Ammon's horn (tissue), 1 donor: ENCODE data around the gene CLCN5.

Experiments
- DNase-seq: peaks from one replicate; pipeline ENCODE4 v3.0.0-alpha.2; 2016; ENCODE audit warnings: low spot score

CLCN5 gene

DNA sequence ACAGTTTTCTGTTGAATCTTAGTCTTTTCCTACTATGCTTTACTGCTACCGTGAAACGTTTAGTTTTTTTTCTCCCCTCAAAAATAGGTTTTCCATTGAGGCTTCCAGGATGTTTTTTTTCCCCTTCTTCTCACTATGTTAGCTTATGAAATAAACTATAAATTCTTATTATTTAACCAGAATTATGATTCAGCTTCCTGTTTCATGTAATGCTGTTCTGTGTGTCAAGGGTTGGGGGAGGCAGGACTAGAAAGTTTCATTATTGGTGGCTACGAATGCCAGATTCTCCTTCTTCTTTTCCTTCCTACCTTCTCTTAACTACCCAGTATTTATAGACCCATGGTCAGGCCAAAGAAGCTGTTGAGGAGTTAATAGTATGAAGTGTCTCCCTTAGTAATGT, 11.8 kb downstream of the CLCN5 start:
- DNase-seq: no peak

DNA sequence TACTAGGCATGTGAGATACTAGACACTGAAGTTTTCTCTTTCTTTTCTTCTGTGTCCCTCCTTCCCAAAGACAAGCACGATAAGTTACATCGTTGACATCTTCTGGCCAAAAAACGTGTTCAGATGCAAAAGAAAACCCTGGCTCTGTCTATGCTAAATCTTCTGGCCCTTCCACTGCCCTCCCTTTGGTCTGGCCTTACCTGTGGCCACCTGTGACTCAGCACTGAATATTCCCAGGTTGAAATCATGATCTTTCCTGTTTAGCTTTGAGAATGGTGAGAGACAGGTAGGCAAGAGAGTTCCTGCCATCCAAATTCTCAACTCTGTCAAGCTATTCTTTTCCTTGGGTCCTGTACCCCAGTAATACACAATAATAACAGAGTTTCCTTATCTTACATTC, 12.3 kb downstream of the CLCN5 start:
- no peak for DNase-seq

DNA sequence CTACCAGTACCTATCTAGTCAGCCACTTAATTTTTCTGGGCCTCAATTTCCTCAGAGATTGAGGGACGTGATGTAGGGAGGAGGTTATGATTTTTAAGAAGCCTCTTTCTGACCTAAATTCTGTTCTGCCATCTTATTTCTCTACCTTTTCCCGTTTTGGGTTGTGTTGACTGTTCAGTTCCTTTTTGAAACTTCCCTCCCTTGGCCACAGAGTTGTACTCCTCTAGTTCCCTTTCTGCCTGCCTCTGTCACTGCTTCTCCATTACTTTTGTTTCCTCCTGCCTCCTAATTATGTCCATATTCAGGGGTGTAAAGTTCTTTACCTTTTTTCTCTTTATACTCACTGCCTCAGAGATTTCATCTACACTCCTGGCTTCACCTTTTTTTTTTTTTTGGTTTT, 25.4 kb downstream of the CLCN5 start:
- DNase-seq: peak; percentile 16

DNA sequence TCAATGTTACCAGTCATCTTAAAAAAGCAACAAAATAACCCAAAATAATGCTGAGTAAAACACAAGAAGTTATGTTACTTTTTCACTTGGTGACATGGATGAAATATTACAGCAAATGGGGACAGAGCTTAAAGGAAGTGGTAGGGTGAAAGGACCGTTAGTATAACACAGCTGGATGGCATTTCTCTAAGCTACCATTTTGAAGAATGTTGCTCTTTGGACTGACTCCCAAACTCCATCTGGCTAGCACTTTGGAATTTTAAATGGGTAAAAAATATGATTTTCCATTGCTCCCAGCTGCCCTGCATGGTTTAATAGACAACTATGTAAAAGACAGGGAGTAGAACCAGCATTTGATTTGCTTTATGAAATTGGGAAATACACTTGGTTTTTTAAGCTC, 27.6 kb downstream of the CLCN5 start:
- DNase-seq: no peak

DNA sequence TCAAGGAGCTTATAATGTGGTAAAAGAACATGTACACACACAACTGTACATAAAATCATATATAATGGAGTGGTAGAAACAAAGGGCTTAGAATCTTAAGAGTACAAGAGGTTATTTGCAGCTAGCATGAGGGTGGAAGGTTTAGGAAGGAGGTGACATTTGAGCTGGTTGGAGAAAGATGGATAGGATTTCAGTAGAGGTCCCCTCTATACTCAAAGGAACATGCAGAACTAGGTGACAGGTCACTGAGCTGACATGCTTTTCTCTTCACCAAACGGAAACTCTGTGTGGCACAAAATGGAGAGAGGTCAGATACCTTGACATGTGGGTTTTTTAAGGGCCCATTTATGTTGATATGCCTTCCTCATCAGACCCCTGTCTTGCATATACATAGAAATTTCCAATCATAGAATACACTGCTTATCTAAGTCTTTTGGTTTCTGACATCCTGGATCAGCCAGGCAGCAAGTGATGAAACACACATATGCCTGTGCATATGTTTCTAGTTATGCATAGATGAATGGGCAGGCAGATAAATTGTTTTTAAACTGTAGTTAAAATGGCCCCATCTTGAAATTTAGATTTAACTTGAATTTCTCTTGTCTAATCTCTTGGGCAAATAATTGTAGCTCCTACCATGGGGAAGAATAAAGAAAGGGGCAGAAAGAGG, 29.3 kb downstream of the CLCN5 start:
- DNase-seq: no peak

DNA sequence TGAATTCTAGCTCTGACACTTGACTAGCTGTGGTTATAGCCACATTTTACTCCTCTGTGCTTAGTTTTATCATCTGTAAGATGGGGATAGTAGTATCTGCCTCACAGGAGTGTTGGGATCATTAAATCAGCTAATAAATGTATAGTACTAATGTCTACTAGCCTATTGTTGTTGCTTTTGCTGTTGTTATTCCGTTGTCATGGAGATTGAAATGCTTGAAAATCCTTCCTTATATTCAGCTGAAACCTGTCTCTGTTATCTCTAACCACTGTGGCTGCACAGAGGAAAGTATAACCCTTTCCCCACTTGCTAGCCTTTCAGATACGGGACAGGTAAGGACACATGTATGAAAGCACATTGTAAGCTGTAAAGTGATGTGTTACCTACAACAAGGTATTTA, 33.9 kb downstream of the CLCN5 start:
- DNase-seq: no peak

DNA sequence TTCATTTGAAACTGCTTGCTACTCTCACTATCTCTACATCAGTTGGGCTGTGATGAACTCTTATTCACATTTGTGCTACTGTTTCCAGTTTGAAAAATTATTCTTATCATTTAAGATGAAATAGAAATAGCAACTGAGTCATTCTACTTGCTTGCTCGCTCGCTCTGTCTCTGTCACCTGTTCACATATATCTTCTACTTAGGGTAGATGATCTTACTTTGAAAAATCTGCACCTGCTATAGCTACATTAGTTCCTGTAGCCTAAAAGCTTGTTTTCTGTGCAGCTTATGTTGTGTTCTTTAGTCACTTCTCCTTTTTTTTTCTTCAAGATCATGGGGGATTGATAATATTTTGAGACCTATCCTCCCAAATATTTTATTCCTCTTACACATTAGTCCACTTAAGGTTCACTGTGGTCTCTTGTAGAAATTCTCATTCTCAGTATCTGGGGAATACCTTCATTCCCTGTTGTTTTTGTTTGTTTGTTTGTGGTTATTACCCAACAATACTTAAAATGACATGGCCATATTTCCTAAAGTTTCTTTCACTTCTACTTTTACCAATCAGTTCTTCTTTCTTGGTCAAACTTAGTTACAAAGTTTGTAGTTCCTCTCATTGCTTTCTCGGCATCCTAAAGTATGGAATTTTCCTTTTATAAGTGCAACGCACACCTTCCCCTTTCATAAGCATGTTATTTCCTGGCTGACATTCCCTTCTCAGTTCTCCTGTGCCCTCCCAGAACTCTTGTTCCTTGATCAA, 36.5 kb downstream of the CLCN5 start:
- no peak for DNase-seq

DNA sequence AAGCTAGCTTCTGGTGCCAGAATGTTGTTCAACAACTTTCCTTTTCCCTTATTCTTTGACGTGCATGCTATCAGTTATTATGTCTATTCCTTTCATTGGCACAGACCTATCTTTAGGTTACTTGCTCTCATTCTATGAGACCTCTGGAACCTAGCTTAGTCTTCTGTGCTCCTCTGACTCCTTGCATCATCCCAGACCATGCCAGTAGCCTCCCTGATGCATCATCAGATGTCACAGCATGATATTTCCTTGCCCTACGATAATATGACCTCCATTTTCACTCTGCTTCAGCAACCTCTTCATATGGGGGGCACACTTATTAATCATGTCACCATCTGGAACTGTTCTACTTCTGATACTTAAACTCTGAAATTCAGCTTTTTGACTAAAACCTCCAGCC, 37.2 kb downstream of the CLCN5 start:
- DNase-seq: no peak

DNA sequence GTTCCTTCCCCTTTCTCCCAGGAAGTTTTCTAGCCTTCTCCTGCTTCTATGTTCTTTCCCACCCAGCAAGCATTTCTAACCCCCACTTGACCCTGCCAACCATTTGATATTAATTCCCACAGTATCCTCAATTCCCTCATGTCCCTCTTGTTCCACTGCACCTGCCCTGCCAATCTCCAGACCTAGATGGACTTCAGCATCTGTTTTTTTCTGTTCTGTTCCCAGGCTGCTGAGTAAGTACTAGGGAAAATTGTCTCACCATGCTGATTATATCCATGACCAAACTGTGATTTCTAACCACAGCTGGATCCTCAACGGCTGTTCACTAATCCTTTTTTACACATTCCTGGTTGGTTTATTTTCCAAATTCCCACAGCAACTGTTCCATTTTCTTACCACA, 37.7 kb downstream of the CLCN5 start:
- DNase-seq: no peak

DNA sequence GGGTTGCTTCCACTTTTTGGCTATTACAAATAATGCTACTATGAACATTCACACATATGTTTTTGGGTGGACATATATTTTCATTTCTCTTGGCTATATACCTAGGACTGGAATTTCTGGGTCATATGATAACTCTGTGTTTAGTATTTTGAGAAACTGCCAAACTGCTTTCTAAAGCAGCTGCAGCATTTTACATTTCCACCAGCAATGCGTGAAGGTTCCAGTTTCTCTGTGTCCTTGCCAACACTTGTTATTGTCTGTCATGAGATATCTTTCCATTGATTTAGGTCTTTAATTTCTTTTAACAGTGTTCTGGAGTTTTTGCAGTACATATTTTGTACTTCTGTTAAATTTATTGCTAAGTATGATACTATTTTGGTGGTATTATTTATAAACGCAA, 48.3 kb downstream of the CLCN5 start:
- DNase-seq: no peak

DNA sequence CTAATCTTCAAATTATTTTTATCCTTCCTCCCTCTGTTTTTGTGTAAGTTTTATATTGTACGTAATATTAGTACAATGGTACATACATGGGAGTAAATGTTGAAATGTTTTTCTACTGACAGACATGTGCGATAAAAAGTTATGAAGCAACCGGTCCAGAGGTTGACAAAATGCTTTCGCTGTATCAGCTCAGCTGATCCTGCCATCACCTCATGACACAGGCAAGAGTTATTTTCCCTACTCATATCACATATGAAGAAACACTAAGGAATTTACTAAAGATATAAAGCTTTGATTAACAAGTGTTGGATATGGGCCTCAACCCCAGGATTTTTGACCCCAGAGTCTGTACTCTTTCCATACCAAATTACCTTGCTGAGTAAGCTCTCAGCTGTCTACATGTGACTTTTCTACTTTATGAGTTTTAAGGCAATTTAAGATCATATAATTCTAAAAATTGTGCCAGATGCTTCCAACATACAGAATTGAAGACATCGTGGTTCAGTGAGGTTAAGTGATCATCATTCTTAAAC, 50.0 kb downstream of the CLCN5 start:
- no peak for DNase-seq

DNA sequence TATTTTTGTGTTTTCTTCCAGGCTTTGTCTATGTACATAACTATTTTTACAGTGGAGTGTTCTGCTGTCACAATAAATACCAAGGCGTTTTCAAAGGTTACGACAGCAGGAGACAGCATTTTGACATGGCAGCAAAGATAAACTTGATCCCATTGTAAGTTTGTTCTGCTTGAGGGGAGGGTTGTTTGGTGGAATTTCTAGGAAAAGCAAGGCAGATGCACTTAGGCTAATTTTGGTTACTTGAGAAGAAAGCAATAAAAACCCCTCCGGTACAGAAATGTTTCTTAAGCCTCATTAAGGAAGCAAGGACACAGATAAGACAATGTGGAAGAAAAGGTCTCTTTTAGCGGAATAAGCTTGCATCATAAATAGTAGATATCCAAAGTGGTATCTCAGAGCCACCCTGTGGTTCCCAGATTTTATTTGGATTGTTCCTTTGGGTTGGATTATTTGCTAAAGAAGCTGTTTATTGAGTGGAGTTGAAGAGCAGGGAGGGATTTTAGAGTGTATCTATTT, 54.3 kb downstream of the CLCN5 start:
- DNase-seq: no peak

DNA sequence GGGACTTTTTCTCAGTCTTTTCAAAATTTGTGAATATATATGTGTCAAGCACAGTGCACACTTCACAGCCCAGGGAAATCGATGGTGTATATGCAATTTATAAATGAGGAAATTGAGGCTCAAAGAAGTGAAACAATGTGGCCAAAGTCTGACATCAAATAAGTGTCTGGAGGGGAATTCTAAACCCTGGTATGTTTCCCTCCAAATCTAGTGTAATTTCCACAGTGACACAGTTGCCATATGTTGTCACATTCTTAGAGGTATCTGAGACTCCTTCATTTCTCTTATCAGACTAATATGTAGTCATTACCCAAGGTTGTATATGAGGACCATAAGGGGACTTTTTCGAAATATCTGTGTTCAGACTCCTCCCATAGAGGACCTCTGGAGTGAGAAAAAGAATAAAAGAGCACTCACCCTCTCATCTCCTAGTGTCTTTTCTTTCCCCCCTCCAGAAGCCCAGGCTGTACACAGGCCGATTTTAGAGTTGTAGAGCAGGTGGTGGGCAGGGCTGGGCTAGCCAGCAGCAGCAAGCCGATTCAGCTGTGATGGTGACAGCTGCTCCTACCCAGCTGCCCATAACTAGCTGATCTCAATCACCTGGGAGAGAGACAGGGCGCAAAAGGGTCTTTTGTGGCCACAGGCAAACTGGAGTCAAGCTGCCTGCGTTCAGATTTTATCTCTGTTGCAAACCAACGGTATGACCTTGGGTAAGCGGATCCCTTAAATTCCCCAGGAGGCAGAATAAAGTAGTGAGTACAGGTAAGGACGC, 55.1 kb downstream of the CLCN5 start:
- no peak for DNase-seq

DNA sequence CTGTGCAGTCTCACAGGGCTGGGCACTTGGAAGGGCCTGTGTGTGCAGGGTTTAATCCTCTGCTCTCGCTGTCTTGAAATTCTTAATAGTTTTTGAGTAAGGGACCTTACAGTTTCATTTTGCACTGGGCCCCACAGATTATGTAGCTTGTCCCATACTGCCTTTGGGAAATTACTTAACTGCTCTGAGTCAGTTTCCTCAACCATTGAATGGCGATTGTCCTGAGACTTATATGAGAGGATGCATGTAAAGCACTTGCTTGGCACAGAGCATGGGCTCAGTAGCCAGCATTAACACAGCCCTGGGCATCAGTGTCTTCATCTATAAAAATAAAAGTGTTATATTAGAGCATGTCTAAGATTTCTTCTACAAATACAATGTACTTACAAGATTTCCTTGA, 55.8 kb downstream of the CLCN5 start:
- no peak for DNase-seq

DNA sequence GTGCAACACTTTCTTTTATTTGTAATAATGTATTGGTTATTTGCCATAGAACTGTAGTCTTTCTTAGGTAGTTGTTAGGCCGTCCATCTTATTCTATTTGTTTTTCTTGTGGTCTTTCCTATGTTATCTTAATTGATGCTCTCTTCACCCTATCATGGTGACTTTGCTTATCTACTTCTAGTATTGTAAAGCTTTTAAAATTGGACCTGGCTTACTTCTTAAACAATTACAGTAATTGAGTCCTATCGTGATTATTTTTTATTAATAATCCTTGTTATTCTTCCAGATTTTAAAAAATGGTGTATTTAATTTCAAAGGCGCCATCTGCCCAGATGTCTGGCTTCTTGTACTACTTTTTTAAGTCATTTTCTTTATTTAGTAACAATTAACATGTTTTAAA, 63.7 kb downstream of the CLCN5 start:
- DNase-seq: no peak

DNA sequence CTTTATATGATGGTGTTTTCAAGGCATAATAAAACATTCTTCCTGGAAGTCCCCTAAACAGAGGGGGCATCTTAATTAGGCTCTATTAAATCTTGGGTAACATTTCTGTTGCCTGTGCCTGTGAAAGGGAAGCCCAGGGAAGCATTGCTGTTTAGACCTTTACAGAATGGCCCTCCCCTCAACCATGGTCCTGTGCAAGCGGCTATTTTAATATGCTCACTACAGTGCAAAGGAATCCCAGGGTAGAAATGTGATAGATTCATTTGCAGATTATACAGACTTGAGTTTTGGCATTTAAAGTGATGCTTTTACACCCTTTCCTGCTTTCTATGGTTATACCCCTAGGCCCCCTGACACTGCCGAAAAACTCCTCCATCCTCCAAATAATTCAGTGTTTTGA, 65.3 kb downstream of the CLCN5 start:
- DNase-seq: no peak

DNA sequence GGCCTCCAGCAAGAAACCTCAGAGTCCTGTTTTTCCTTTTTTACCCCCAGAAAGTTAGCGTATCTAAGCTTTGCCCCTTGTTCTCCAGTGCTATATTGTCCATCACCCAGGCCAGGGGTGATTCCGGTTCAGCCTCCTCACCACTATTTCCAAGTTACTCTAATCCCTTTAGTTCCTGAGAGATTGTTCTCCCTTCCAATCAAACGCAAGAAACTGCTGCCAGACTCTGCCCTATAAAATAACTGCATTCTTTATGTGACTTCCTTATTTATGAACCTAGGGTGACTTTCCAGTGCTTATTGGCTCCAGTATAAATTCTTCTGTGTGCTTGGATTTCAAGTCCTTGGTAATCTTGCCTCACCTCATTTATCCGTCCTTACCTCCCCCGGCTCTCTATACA, 65.7 kb downstream of the CLCN5 start:
- no peak for DNase-seq

DNA sequence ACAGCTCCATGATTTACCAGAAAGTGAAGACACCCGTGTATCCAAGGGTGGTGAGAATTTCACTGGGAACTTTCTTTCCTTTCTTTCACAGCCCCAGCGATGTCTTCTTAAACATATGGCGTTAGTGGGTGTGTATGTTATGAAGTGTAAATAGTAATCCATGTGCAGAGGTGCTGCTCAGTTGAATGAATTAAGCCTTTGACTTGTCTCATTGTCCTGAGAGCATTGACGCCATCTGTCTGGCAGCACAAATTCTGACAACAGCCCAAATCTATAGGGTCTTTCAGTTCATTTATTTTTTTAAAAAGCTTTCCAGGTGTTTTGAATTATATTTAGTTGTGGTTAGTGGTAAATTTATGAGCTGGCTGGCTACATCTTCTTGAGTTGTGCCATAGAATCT, 69.4 kb downstream of the CLCN5 start:
- DNase-seq: no peak

DNA sequence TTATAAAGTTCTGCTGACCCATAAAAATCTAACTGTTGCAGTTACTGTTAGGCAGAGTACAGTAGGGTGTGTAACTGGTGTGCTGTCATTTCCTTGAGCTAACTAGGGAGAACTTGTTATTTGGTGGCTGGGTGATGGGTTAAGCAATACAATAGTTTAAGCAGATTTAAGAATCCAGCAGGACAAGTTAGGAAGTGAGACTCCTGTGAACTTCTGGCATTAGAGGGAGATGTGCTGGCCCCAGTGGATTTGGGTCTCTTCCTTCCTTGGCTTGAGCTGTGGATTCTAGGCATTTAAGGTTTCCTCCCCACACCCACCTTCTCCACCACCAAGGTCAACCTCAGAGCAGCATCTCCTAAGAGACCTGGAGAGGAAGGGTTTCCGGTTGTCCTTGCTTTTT, 70.5 kb downstream of the CLCN5 start:
- no peak for DNase-seq

DNA sequence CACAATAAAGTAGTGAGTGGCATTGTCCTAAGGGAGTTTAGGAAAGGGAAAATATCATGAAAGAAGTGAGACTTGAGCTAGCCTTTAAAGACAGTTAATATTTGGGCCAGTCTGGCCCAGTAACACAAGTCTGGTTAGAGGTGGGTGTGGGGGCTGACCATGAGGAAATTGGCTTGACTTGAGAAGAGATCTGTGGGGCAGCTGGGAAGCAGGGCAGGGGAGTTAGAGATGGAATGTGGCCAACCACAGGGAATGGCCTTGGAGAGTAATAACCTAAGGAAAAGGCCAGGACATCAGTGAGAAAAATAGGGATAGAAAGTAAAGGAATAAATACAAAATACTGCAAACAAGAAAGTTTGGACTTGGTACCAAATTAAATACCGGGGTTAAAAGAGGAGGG, 71.3 kb downstream of the CLCN5 start:
- no peak for DNase-seq

DNA sequence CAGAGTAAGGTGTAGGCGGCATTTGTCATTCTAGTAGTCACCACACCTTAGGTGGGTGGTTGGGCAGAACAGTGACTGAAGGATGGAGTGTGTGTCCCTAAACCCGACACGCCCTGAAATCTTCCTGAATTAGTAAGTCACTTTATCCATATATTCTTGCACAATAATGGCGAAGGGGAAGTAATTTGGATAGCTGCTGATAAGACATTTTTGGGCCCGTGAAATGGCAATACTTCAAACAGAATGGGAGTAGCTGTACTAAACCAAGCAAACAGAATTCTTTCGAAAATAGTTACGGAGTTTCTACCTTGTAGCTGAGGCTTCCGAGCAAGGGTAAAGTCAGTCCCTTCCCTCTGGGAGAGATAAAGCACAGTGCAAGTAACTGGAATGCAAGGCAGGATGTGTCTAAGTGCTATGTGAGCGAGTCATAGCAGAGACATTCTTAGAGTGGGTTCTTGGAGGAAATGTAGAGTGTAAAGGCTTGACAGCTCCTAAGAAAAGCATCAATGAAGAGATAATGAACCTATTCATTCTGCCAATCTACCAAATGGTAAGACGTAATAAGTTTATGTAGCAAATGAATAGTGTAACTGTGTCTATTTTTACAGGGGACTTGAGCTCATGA, 72.8 kb downstream of the CLCN5 start:
- no peak for DNase-seq

DNA sequence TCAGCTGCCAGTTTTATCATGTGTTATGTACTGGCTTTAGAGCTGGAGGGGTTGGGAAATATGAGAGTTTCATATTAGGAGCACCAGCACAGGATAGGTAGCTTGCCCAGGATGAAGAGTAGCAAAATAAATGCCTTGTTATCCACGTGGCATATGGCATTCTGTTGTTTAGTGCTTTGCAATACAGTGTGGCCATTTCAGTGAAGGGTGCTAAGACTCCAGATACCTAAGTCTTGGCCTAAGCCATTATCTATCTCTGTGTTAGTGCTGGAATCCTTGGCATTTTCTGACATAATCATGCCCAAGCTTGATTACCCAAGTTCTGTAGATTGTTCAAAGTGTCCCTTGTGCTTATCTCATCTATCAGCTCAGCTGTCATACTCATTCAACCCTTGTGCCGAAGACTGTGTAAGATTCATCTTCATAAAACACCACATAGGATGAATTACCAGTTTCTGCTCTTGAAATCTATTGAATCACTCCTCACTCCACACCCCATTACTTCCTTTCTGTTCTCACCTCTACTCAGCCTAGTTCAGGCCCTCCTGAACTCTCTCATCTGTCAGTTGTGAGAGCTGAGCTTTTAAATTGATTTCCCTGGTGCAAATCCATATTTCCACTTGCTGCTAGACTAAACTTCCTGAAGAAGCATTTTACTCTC, 73.5 kb downstream of the CLCN5 start:
- no peak for DNase-seq
